ENCODE results near the gene ST7L.

DNA sequence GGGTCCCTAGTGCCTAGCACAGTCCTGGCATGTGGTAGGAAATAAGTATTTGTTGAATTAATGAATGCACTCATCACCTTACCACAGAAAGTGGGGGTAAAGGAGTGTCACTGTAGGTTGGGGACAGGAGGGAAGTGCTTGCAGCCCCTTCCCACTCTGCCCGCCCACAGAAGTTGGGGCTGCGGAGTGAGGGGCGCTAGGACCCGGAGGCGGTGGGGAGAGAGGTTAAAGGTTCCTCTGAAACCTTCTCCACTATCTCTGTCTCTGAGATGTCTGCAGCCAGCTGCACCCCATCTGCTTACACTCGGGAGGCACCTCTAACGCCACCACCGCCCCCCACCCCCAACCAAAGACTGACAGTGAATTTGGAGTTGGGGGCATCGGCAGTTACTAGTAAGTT, 111.6 kb downstream of the ST7L start:
- no peak for TF ChIP-seq YY1 (IDR thresholded peaks at IDR 0.05; ENCODE audit: insufficient read depth, insufficient read length)
- no peak for TF ChIP-seq ZNF274 (IDR thresholded peaks at IDR 0.05; ENCODE audit: low read depth, low read length)
- no peak for TF ChIP-seq SUZ12 (IDR thresholded peaks at IDR 0.05; ENCODE audit: extremely low read depth, insufficient read depth, insufficient read length)

Data from NT2/D1 (cell line).